Smooth muscle cell (in vitro differentiated cells): Measurements from ENCODE around the gene SLC12A6. TPM values are rescaled to one million over a fixed set of nuclear protein-coding genes. Genes with fewer than 3 reads are reported as not detected.

ENCODE experiments used
- DNase-seq: peaks from one replicate; lab custom pipeline; 2025; ENCODE audit not compliant: unreplicated experiment; lab: John Stamatoyannopoulos, UW
- H2AFZ ChIP-seq: fragments of 200-600 bp; sonication (generic); 2 replicates; pipeline ENCODE4 v1.6.0; 2016; ENCODE audit warnings: antibody characterized with exemption, low read depth, mild to moderate bottlenecking
- H3F3A ChIP-seq: fragments of 200-600 bp; sonication (generic); 2 replicates; pipeline ENCODE4 v1.6.0; 2017; ENCODE audit warnings: antibody characterized with exemption, low read depth
- H3K27ac ChIP-seq: fragments of 200-600 bp; sonication (generic); 2 replicates; pipeline ENCODE4 v1.5.1; 2016; ENCODE audit warnings: low read depth, mild to moderate bottlenecking
- H3K27me3 ChIP-seq: fragments of 200-600 bp; sonication (generic); 2 replicates; pipeline ENCODE4 v1.6.1; 2016; ENCODE audit warnings: low read depth, mild to moderate bottlenecking
- H3K36me3 ChIP-seq: fragments of 200-600 bp; sonication (generic); 2 replicates; pipeline ENCODE4 v1.5.1; 2016; ENCODE audit warnings: low read depth
- H3K4me1 ChIP-seq: fragments of 200-600 bp; sonication (generic); 2 replicates; pipeline ENCODE4 v1.5.1; 2016; ENCODE audit warnings: low read depth
- H3K4me2 ChIP-seq: fragments of 200-600 bp; sonication (generic); 2 replicates; pipeline ENCODE4 v1.6.0; 2016; ENCODE audit warnings: mild to moderate bottlenecking
- H3K4me3 ChIP-seq: fragments of 200-600 bp; sonication (generic); 2 replicates; pipeline ENCODE4 v1.5.1; 2016; ENCODE audit warnings: mild to moderate bottlenecking
- H3K79me2 ChIP-seq: fragments of 200-600 bp; sonication (generic); 2 replicates; pipeline ENCODE4 v1.6.0; 2016; ENCODE audit warnings: low read depth, mild to moderate bottlenecking
- H3K9ac ChIP-seq: fragments of 200-600 bp; sonication (generic); 2 replicates; pipeline ENCODE4 v1.6.0; 2016; ENCODE audit warnings: low read depth
- H3K9me3 ChIP-seq: fragments of 200-600 bp; sonication (generic); replicated peaks from 2 replicates; pipeline ENCODE4 v1.5.1; 2016; ENCODE audit warnings: low read depth
- H4K20me1 ChIP-seq: fragments of 200-600 bp; sonication (generic); 2 replicates; pipeline ENCODE4 v1.6.0; 2016; ENCODE audit warnings: low read depth
- CTCF ChIP-seq: fragments of 200-600 bp; sonication (generic); IDR thresholded peaks from 2 replicates; pipeline ENCODE4 v1.5.1; 2017; ENCODE audit warnings: borderline replicate concordance, mild to moderate bottlenecking, antibody characterized with exemption; ENCODE audit not compliant: insufficient read depth, poor library complexity, severe bottlenecking
- WGBS: methylation state at CpG from one replicate; pipeline ENCODE4 v1.1.7; 2016; ENCODE audit warnings: low lambda C conversion rate; 5-methylcytosine and 5-hydroxymethylcytosine counted together
- polyA plus RNA-seq: library from polyadenylated mRNA; unstranded; fragments of >200 nt; fragmentation: Nextera tagmentation; extraction: Ambion mirVana; gene quantifications from 2 replicates; pipeline ENCODE4 v1.2.1, GENCODE V29; 2016
- total RNA-seq: library from RNA; depleted of rRNA; stranded (reverse); fragments of >200 nt; gene quantifications from 2 replicates; pipeline ENCODE4 v1.2.3, GENCODE V29; 2014

The SLC12A6 gene
- total and polyA plus RNA-seq, 2 experiments from 2014 or later: 3.0 to 11.3 TPM

GRCh38 chr15:34329006-34329405 is 8.6 kb downstream of the SLC12A6 start:
- WGBS: 79% methylated on average over 2 of the region's 2 CpGs
- no peak overlapping the region for H3K4me2 ChIP-seq

DNA sequence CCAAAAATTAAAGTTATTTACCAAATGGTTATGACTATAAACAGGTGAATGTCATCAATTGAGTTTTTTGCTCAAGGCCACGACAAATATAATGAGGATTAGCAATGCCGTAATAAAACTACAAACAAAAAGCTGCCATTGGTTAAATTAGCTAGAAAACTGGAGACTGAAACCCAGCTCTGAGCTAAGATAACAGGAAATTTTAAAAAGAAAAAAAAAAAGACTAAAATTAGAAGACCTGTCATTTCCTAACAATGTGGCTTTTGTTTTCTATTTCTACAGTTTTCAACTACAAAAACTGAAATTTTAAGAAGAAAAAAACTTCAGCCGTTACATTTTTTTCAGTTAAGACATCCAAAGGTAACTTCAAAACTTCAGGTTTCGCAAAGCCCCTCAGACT is 9.7 kb downstream of the SLC12A6 start:
- Histone ChIP-seq H3K79me2 (no peaks in the 10 kb centered on the region), H3K4me3 (no peak overlapping the region), H3K9me3 (no peaks in the 10 kb centered on the region), H3K4me2 (no peak overlapping the region), H3K4me1 (no peaks in the 10 kb centered on the region), H3K36me3 (no peaks in the 10 kb centered on the region), H4K20me1 (no peaks in the 10 kb centered on the region), H2AFZ (no peak overlapping the region), H3K9ac (no peak overlapping the region), H3K27me3 (no peaks in the 10 kb centered on the region), H3F3A (no peaks in the 10 kb centered on the region), H3K27ac (no peak overlapping the region)
- WGBS: 91% methylated on average over 4 of the region's 4 CpGs
- DNase-seq: no peak
- TF ChIP-seq CTCF: no peak

More at GRCh38 chr15:34329006-34329405, 8.6 kb downstream of the SLC12A6 start:
- H3K4me1 ChIP-seq: no peaks in the 10 kb centered on the region
- no peaks in the 10 kb centered on the region for H4K20me1 ChIP-seq
- no peaks in the 10 kb centered on the region for H3K9me3 ChIP-seq
- H3K27ac ChIP-seq: no peak overlapping the region
- no peak for DNase-seq
- H3F3A ChIP-seq: no peaks in the 10 kb centered on the region
- no peaks in the 10 kb centered on the region for H3K27me3 ChIP-seq
- H2AFZ ChIP-seq: no peak overlapping the region
- H3K4me3 ChIP-seq: no peak overlapping the region
- no peaks in the 10 kb centered on the region for H3K79me2 ChIP-seq
- H3K36me3 ChIP-seq: no peaks in the 10 kb centered on the region
- no peak overlapping the region for H3K9ac ChIP-seq
- no peak for TF ChIP-seq CTCF

DNA sequence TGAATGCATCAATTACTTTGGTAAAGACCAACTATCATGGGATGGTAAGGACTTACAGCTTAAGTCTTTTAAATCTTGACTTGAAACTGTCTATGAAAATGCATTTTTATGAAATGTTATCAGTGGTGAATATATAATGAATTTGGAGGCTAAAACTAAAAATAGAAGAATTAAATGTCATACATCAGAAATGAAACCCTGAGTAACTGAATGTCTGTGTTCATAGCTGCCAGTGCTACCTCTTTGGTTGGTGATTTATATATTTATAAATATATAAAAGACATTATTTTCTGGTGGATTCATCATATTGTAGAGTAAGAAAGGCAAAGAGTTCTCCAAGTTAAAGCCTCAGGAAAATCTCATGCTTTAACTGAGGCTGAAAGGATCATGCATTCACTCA is 12.2 kb downstream of the SLC12A6 start:
- no peaks in the 10 kb centered on the region for H3K4me1 ChIP-seq
- no peaks in the 10 kb centered on the region for H3K27me3 ChIP-seq
- no peak overlapping the region for H3K4me2 ChIP-seq
- no peaks in the 10 kb centered on the region for H4K20me1 ChIP-seq
- H3K9ac ChIP-seq: no peak overlapping the region
- TF ChIP-seq CTCF: no peak
- H3K9me3 ChIP-seq: no peaks in the 10 kb centered on the region
- no peak overlapping the region for H3K27ac ChIP-seq
- no peaks in the 10 kb centered on the region for H3K36me3 ChIP-seq
- no peak for DNase-seq
- H3K79me2 ChIP-seq: no peaks in the 10 kb centered on the region
- H3K4me3 ChIP-seq: no peak overlapping the region
- no peak overlapping the region for H2AFZ ChIP-seq
- H3F3A ChIP-seq: no peaks in the 10 kb centered on the region

GRCh38 chr15:34324933-34325332 is 12.6 kb downstream of the SLC12A6 start:
- Histone ChIP-seq H3K79me2 (no peaks in the 10 kb centered on the region), H3K4me2 (no peak overlapping the region), H3K4me3 (no peak overlapping the region), H4K20me1 (no peaks in the 10 kb centered on the region), H3K27me3 (no peaks in the 10 kb centered on the region), H3K9ac (no peak overlapping the region), H3K9me3 (no peaks in the 10 kb centered on the region), H3K27ac (no peak overlapping the region), H2AFZ (no peak overlapping the region), H3K4me1 (no peaks in the 10 kb centered on the region), H3K36me3 (no peaks in the 10 kb centered on the region), H3F3A (no peaks in the 10 kb centered on the region)
- TF ChIP-seq CTCF: no peak
- no peak for DNase-seq
- WGBS: 94% methylated on average over 1 of the region's 1 CpG
